Measurements from ENCODE around the gene PRKCE. TPM values are rescaled to one million over a fixed set of nuclear protein-coding genes. Genes with fewer than 3 reads are reported as not detected.

PRKCE gene
- total RNA-seq, 1 experiment from 2014 or later = 14.8 TPM

DNA sequence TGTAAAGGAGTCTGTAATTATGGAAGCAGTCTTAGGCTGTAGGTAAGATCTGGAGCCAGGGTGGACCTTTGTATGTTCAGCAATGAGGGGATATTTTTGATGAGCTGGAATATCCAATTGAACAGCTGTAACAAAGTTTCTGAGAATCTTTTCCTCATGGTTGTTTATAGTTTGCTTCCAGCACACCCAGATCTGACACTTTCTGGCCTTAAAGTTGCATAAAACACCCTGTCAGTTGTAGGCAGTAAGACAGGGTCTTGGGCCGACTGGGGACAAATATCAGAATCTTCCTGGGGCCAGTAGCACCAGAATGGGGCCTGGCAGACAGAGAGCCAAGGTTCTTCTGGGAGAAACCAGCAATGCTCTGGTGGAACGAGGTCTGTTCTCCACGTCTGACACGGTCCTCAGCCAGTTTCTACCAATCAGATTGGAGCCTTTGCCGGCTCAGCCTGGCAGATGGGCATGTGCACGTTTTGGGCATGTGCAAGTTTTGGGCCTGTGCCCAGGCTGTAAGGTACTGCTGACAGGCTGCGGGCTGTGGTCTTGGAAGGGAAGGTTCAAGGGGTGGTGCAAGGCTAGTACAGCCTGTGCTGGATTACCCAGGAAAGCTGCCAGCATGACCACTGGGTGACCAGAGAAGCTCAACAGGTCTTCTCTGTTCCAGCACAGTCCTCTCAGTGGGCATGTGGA is 89.8 kb downstream of the PRKCE start:
- H3K9ac ChIP-seq (ENCODE audit: low read length) = no peak overlapping the region
- DNase-seq (ENCODE audit: low read depth, low spot score) (no peak), ATAC-seq (no peak)
- H4K20me1 ChIP-seq (ENCODE audit: insufficient read depth) = no peaks in the 10 kb centered on the region
- H3K79me2 ChIP-seq (ENCODE audit: insufficient read depth, low read length) = peaks cover 3% of the 10 kb centered on the region; the same call in 1 of the 2 replicates
- H2AFZ ChIP-seq (ENCODE audit: low read depth, low read length, poor library complexity, severe bottlenecking) = no peak overlapping the region
- no TSS peak for BruUV-seq (replicated peaks)
- TF ChIP-seq POLR2A (IDR thresholded peaks at IDR 0.05; ENCODE audit: borderline replicate concordance, extremely low read depth, insufficient read depth, insufficient read length) = no peak
- TF ChIP-seq TCF7L2 (IDR thresholded peaks at IDR 0.05; ENCODE audit: borderline replicate concordance, extremely low read depth, insufficient read depth, insufficient read length) = no peak
- no peak for TF ChIP-seq CEBPB (IDR thresholded peaks at IDR 0.05; ENCODE audit: low read depth)
- no peaks in the 10 kb centered on the region for H3K36me3 ChIP-seq (ENCODE audit: control insufficient read depth in 1 of 2, insufficient read depth in 2 of 2, low read length in 2 of 2)
- POLR2A ChIA-PET = no interaction called here
- no peak overlapping the region for H3K4me2 ChIP-seq (ENCODE audit: low read length)
- H3K9me3 ChIP-seq (ENCODE audit: control insufficient read depth in 1 of 2, insufficient read depth in 1 of 2, low read depth in 1 of 2, low read length in 2 of 2) = no peaks in the 10 kb centered on the region
- H3K4me3 ChIP-seq (replicated peaks in 1 of 2; ENCODE audit: low read depth in 1 of 2, low read length in 2 of 2) = no peak overlapping the region
- H3K4me1 ChIP-seq (ENCODE audit: control insufficient read depth in 1 of 2, insufficient read depth in 2 of 2, low read length in 2 of 2) = no peaks in the 10 kb centered on the region
- intact Hi-C loops (cut with micrococcal nuclease) = no loop called here
- H3K27me3 ChIP-seq (ENCODE audit: insufficient read depth, low read length) = no peaks in the 10 kb centered on the region
- no peak overlapping the region for H3K27ac ChIP-seq (ENCODE audit: low read depth, low read length)
- H3K9me2 ChIP-seq (ENCODE audit: insufficient read depth) = no peaks in the 10 kb centered on the region
- RAD21 ChIA-PET (ENCODE audit: low non-redundant PET in 1 of 2, low total read pairs in 2 of 2, uncharacterized antibody in 2 of 2, unreplicated experiment in 2 of 2) = no interaction called here
- CTCF ChIA-PET = interaction anchor here (0.7 kb wide), 1 partner anchor 37 kb away, joined by 3 read pairs; no protein-coding TSS in a partner anchor

GRCh38 chr2:45743531-45744396 is 92.3 kb downstream of the PRKCE start:
- RAD21 ChIA-PET (ENCODE audit: low non-redundant PET in 1 of 2, low total read pairs in 2 of 2, uncharacterized antibody in 2 of 2, unreplicated experiment in 2 of 2) = no interaction called here
- TF ChIP-seq SRF (IDR thresholded peaks at IDR 0.05; ENCODE audit: low read depth) = no peak
- Histone ChIP-seq H3K27ac (ENCODE audit: low read depth, low read length) (no peak overlapping the region), H3K4me1 (ENCODE audit: control insufficient read depth in 1 of 2, insufficient read depth in 2 of 2, low read length in 2 of 2) (no peaks in the 10 kb centered on the region), H3K9ac (ENCODE audit: low read length) (no peak overlapping the region), H4K20me1 (ENCODE audit: insufficient read depth) (no peaks in the 10 kb centered on the region), H3K9me2 (ENCODE audit: insufficient read depth) (no peaks in the 10 kb centered on the region), H3K9me3 (ENCODE audit: control insufficient read depth in 1 of 2, insufficient read depth in 1 of 2, low read depth in 1 of 2, low read length in 2 of 2) (no peaks in the 10 kb centered on the region), H3K27me3 (ENCODE audit: insufficient read depth, low read length) (no peaks in the 10 kb centered on the region), H3K4me3 (replicated peaks in 1 of 2; ENCODE audit: low read depth in 1 of 2, low read length in 2 of 2) (no peak overlapping the region), H2AFZ (ENCODE audit: low read depth, low read length, poor library complexity, severe bottlenecking) (no peak overlapping the region), H3K36me3 (ENCODE audit: control insufficient read depth in 1 of 2, insufficient read depth in 2 of 2, low read length in 2 of 2) (no peaks in the 10 kb centered on the region), H3K4me2 (ENCODE audit: low read length) (no peak overlapping the region), H3K79me2 (ENCODE audit: insufficient read depth, low read length) (no peaks in the 10 kb centered on the region; the same call in 1 of the 2 replicates)
- ATAC-seq (no peak), DNase-seq (ENCODE audit: low read depth, low spot score) (no peak)
- POLR2A ChIA-PET = no interaction called here
- CTCF ChIA-PET = interaction anchor here (1.1 kb wide), 1 partner anchor 35 kb away, joined by 3 read pairs; no protein-coding TSS in a partner anchor
- BruUV-seq (replicated peaks) = no TSS peak
- intact Hi-C loops (cut with micrococcal nuclease) = no loop called here
